GDM1 (cell line): ENCODE results near the gene PXYLP1.

ENCODE experiments used
- DNase-seq: peaks from one replicate; lab custom pipeline; 2025; lab: John Stamatoyannopoulos, UW

The PXYLP1 gene

DNA sequence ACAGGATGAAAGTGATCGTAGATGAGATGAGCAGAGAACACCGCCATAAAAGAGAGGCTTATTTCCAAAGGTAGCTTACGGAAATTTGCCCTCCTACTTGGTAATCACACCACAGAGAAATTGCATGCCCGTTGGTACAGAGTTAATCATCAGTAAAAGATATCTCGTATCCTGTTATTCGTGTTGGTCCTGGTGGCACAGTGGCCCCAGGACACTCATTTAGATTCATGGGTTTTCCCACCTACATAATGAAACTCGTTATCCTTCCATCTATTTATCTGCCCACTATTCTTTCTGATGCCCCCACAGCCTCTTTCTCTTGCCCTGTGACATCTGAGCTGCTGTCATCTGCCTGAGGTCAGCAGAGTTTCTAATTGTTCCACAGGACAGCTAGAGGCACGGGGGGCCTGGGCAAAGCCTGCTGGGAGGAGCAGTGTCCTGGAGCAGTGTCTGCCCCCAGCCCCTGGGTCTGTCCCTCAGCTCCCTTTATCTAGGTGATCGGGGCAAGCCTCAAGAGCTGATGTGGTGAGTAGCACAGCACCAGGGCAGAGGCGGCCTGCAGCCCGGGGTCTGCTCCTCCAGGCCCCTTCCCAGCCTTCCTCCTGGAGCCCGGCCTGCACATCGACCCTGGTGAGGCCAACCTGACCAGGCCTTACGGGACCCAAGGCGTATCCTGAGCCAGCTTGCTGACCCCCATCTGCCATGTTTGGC lies 42.2 kb downstream of the PXYLP1 start:
- no peak for DNase-seq

DNA sequence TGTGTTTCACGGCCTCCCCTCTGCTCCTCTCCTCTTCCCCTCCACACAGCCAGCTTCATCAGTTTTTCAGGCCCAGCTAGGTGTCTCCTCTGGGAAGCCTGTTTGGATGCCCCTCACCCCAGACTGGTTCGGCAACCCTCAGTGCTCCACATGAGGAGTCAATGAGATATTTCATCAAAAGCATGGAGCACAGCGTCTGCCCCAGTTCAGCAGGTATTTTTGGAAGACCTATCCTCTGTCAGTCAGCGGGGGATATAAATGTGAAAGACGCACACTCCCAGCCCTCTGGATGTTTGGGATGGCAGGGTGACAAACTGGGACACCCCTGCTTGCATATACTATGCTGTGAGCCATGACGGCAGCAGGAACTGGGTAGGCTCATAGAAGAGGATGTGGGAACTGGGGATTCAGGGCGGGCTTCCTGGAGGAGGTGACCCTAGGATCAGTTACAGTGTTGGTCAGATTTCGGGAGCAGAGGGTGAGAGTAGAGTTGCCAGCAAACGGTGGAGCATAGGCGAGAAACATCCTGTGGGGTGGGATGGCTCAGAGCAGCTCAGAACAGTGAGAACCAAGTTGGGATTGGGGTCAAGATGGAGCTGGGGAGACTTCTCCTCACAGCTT lies 42.9 kb downstream of the PXYLP1 start:
- no peak for DNase-seq

DNA sequence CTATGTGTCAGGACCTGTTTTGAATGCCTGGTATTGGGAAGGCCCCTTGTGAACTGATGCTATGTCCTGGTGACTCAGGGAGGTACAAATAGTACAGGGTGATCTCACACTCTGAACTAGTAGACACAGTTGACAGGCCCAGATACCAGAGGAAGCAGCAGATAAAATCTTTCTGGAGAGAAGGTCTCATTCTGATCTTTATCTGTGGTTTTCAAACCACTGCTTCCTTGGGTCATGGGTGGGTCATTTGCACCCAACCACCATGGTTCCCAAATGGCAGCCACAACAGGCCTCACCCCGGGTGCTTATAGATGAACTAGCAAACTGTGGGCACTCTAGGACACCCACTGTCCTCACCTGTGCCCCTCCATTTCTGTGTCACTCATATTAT lies 43.4 kb downstream of the PXYLP1 start:
- DNase-seq: no peak

DNA sequence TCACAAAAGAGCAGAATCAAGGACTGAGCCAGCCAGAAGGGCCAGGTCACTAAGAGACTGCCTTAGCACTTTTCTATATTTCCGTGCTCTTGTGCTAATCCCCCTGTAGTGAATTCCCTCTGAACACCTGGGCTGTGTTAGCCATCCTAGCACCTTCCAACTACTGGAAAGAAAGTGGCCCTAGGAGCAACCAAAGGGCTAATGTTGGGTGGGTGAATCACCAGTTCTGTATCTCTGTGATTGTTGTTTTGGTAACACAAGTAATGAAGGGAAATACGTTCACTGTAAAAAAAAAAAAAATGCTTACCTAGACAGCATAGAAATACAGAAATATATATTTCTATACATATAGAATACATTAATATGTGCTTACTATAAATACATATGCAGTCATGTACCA lies 43.9 kb downstream of the PXYLP1 start:
- no peak for DNase-seq

DNA sequence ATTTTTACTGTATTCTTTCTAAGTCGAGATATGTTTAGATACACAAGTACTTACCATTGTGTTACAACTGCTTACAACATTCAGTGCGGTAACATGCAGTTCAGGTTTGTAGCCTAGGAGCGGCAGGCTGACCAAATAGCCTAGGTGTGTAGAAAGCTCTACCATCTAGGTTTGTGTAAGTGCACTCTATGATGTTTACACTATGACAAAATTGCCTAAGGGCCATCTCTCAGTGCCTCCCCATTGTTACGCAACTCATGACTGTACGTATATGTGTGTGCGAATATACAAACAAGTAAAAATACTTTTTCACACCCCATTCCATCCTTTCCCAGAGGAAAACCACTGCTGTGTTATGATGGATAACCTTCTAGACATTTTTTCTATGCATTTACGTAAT lies 44.3 kb downstream of the PXYLP1 start:
- DNase-seq: no peak

DNA sequence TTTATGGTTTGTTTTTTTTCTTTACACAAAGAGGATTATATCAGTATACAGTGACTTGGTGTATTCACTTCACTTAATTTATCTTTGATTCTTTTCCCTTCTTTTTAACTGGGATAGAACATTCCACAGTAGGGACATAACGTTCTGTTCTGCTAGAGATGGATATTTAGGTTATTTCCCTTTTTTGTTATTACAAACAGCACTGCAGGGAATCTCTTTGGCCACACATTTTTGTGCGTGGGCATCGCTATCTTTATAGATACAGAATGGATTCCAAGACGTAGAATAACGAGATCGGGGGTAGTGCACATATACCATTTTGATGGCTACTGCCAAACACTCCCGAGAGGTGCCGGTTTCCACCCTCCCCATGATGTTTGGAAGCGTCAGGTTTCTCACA lies 44.8 kb downstream of the PXYLP1 start:
- DNase-seq: no peak

DNA sequence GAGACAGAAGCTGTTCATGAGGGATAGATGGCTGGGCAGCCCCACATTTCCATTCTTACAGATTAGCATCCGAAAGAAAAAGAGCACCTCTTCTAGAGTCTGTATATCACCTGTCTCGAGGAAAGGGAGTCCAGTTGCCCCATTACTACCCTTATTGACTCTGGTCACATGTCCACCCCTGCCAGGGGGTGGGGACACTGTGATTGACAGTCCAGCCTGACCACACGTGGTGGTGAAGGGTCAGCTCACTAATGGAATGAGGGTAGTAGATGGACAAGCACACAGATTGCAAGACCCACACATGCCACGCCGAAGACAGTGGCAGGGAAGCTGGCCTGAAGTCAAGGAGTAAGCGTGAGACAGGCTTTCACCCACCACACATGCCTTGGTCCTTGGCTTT lies 45.8 kb downstream of the PXYLP1 start:
- DNase-seq: no peak

DNA sequence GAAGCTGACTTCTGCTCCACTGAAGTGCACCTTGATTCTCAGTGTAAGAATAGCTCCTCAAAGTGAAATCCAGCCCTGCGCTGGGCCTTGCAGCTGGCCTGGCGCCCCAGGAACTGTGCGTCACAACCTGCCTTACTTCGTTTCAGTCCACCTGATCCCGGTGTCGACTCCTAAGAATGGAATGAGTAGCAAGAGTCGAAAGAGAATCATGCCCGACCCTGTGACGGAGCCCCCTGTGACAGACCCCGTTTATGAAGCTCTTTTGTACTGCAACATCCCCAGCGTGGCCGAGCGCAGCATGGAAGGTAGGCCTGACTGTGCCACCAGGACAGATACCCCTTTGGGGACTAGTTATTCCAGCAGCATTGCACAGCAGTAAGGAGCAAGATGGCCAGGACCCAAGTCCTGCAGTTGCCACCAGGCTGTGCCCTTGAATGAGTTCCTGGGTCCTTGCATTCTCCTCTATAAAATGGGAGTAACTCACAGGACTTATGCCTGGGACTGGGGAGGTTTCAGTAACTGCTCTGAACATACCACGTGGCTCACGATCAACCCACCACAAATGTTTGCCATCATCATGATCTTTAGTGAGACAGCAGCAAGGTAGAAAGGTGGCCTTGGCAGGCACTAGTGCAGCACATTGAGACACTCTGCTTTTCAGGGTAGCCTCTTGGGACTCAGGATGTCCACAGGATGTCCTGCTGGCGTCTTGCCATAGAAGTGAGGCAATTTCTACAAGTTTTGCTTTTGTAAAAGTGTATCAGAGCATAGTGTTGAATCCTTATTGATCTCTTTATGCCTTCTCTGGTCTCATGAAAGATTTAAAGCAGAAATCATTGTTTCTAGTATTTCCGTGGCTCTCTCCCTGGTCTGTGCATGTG lies 46.8 kb downstream of the PXYLP1 start:
- no peak for DNase-seq

DNA sequence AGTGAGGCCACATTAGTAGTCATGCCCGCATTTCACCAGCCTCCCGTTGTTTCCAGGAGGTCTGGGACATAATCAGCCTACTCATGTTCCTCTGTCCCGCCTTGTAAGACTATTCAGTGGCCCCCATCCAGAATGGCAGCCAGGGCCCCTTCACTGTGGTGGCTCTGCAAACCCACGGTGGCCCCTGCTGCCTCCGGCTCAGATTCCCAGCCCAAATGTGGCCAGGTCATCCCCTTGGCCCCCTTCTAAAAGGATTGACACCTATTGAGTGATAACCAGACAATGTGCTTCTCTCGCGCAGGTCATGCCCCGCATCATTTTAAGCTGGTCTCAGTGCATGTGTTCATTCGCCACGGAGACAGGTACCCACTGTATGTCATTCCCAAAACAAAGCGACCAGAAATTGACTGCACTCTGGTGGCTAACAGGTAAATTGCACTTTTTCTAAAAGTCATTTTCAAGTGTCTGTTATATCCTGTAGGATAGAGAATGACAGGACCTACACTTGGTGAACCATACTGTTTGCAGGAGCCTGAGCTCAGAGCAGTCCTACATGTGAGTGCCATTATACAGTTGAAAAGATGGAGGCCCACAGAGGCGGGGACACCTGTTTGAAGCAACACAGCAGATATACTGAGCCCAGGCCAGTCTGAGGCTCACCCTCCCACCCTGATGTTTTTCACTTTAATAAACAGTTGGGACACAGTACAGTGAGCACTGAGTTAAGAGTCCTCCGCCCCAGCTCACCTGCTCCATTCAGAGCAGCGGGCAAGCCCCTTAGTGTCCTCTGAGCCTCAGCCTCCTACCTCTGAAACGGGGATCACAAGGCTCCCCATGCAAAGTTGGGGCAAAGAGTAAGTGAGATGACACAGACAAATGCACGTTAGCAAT lies 47.7 kb downstream of the PXYLP1 start:
- no peak for DNase-seq

DNA sequence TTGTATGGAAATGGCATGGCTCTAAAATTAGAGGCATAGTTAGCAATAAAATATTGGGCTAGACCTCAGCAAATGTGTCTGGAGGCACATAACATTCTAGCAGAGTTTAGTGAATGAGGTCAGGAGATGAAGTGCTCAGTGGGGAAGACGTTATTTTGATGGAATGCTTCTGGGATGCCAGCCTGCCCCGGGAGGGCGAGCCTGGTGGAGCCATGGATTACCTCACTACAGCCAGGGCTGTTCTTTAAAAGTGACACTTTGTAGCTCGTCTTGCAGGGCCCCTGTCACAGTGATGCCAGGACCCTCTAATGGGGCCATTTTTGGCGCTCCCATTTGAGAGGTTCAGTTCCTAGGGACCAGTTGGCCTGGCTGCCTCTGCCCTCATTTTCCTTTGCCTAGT lies 48.5 kb downstream of the PXYLP1 start:
- no peak for DNase-seq

DNA sequence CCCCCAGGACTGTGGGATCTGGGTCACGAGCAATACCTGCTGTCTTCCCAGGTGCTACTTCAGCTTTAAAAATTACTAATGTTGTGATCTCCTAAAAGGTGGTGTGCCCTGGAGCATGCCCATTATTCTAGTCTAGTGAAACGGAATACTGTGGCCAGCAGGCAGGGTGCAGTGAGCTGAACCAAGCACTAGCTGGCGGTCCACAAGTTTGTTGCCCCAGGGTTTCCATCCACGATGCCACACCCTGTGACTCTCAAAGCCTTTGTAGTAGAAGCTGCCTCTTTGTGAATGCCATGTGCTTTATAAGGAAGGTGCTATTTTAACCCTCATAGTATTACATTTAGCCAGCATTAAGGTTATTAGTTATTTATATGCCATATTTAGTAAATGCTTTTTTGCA lies 49.1 kb downstream of the PXYLP1 start:
- no peak for DNase-seq

DNA sequence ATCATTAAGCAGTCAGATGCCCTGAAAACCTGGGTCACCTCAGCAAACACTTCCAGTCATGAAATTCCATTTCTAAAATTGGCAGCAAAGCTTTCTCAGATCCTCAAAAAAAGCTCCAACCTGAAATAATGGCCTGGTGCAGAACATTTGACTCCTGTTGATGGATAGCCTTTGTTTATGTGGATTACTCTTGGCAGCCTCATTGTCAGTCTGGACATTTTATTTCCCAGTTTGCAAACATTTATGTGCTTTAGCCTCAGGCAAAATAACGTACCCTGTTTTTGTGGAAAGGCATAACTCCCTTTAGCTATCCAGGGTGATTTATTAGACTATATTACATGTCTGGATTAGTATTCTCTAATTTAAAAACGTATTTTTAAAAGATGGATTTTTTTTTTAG lies 53.9 kb downstream of the PXYLP1 start:
- DNase-seq: no peak

DNA sequence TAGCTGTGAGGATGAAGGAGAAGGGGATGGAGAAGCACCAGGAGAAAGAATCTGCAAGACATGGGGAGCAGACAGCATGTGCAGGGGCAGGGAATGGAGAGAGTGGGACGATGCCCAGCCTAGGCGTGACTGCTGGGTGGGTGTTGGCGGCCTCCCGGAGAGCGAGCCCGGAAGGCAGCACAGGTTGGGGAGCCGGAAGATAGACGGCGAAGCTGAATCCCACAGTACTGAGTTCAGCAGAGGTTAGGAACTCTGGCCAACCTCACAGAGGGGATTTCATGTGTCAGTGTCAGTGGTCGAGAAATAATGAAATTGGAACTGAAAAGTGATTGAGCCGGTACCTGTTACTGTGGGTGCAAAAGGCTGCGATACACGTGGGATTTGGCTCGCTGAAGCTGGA lies 55.2 kb downstream of the PXYLP1 start:
- no peak for DNase-seq

DNA sequence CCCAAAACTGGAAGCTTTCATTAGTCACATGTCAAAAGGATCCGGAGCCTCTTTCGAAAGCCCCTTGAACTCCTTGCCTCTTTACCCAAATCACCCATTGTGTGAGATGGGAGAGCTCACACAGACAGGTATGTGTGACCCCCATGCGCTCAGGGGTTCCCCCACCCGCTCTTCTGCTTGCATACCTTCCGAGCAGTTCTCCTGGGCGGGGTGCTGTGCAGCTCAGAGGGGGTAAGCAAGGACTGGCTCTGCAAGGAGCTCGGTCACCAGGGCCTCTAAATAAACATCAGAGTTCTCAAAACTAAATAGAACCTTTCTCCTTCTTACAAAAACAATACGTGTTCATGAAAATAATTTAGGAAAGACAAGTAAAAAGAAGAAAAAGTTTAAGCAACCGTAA lies 55.7 kb downstream of the PXYLP1 start:
- no peak for DNase-seq

DNA sequence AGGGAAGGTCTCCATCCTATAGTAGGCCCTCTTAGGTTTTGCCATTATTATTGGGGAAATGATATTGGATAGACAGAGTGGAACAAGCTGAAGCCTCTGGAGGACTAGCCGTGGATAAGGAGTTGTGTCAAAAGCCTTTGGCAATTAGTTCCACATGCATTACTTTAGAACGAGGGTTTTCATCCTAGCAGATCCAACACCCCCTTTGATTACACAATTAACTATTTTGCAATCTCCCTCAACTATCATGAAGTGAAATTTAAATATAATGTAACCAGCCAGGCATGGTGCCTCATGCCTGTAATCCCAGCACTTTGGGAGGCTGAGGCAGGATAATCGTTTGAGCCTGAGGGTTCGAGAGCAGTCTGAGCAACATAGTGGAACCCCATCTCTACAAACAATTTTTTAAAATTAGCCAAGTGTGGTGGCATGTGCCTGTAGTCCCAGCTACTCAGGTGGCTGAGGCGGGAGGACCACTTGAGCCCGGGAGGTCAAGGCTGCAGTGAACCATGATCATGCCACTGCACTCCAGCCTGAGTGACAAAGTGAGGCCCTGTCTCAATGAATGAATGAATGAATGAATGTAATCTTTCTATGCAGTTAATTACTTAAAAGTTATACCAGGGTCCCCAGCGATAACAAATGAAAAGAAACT lies 56.8 kb downstream of the PXYLP1 start:
- no peak for DNase-seq

DNA sequence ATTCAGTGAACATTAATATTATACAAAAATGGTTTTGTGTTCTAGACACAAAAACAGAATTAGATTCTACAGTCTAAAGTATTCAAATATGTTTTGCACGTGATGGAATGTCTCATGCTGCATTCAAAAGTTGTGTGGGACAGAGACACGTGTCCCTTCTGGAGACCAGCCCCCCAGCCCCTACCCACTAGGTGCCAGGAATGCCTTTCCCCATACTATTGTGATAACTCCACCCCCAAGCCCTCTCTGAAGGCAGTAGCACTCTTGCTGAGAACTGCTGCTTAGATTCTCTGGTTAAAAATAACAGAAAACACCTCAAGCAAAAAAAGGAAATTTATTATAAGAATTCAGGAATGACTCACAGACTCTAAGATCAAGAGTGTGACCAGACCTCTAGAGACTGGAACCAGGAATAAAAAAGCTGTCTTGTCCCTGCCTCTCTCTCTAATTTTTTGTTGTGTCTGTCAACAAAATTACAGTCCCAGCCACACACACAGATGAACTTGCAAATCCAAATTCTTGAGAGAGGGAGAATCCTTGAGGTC lies 57.7 kb downstream of the PXYLP1 start:
- DNase-seq: no peak

DNA sequence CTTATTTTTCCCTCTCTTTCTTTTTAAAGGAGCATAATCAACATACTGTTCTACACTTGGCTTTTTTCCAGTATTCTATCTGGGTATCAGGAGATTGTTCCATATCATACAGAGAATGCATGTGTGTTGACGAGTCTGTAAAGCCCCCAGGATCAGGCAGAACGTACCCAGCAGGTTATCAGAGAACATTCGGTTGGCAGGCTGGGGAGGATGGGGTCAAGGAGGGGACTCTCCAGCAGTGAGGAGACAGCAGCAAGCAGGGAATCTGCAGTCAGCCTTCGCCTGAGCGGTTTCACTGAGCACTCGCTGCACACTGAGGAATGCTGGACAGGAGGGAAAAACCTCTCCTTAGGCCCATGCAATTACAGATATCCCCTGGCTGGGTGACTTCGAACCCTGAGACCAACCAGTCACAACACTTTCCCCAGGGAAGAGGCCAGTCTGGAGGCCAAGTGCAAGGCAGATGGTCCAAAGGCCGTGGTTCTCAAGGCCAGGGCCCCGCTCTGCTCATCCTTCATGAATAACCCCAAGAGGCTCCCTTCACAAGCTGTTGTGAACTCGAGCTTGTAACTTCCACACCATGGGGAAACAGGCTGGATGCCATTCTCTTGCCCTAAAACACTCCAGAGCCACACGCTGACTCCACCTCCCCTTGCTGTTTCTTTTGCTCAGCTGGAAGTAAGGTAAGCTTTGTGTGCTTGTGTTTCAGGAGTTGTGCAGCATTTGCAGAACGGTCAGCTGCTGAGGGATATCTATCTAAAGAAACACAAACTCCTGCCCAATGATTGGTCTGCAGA lies 60.1 kb downstream of the PXYLP1 start:
- no peak for DNase-seq

DNA sequence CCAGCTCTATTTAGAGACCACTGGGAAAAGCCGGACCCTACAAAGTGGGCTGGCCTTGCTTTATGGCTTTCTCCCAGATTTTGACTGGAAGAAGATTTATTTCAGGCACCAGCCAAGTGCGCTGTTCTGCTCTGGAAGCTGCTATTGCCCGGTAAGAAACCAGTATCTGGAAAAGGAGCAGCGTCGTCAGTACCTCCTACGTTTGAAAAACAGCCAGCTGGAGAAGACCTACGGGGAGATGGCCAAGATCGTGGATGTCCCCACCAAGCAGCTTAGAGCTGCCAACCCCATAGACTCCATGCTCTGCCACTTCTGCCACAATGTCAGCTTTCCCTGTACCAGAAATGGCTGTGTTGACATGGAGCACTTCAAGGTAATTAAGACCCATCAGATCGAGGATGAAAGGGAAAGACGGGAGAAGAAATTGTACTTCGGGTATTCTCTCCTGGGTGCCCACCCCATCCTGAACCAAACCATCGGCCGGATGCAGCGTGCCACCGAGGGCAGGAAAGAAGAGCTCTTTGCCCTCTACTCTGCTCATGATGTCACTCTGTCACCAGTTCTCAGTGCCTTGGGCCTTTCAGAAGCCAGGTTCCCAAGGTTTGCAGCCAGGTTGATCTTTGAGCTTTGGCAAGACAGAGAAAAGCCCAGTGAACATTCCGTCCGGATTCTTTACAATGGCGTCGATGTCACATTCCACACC lies 60.9 kb downstream of the PXYLP1 start:
- DNase-seq: no peak

DNA sequence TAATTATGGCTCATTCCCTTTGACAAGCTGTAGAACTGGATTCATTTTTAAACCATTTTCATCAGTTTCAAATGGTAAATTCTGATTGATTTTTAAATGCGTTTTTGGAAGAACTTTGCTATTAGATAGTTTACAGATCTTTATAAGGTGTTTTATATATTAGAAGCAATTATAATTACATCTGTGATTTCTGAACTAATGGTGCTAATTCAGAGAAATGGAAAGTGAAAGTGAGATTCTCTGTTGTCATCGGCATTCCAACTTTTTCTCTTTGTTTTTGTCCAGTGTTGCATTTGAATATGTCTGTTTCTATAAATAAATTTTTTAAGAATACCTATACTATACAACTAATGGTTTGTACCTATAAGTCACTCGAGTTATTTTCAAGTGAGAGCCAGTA lies 62.7 kb downstream of the PXYLP1 start:
- no peak for DNase-seq

DNA sequence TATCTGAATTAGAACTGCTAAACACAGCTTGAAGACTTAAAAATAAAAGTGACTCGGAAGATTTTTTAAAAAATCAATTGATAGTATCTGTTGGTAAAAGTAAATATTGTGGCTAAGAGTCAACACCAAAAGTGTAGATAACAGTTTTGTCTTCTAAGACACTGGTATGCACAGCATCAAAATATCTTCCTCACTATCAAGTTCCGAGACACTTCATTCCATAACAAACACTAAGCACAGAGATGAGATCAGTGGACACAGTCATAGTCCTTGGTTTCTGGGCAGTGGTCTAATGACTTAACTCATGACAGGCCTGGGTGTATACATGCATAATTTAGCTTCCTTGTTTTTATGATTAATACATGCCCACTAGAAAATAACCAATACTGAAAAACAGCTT lies 63.2 kb downstream of the PXYLP1 start:
- DNase-seq: no peak
